DND-41 (cell line): ENCODE results near the gene AFF1.

ENCODE experiments used
- EZH2 ChIP-seq: IDR thresholded peaks from 3 replicates; pipeline ENCODE4 v1.6.1; 2012; ENCODE audit warnings: borderline replicate concordance, low read depth, mild to moderate bottlenecking, moderate library complexity, low read length, inconsistent platforms; ENCODE audit not compliant: severe bottlenecking
- TF ChIP-seq, protein P1 (sequence below): IDR thresholded peaks from 2 replicates; pipeline ENCODE4 v1.5.1; 2012; ENCODE audit warnings: borderline replicate concordance, low read length, moderate library complexity, mild to moderate bottlenecking; ENCODE audit not compliant: poor library complexity, severe bottlenecking; ENCODE audit errors: extremely low read depth

DNA sequence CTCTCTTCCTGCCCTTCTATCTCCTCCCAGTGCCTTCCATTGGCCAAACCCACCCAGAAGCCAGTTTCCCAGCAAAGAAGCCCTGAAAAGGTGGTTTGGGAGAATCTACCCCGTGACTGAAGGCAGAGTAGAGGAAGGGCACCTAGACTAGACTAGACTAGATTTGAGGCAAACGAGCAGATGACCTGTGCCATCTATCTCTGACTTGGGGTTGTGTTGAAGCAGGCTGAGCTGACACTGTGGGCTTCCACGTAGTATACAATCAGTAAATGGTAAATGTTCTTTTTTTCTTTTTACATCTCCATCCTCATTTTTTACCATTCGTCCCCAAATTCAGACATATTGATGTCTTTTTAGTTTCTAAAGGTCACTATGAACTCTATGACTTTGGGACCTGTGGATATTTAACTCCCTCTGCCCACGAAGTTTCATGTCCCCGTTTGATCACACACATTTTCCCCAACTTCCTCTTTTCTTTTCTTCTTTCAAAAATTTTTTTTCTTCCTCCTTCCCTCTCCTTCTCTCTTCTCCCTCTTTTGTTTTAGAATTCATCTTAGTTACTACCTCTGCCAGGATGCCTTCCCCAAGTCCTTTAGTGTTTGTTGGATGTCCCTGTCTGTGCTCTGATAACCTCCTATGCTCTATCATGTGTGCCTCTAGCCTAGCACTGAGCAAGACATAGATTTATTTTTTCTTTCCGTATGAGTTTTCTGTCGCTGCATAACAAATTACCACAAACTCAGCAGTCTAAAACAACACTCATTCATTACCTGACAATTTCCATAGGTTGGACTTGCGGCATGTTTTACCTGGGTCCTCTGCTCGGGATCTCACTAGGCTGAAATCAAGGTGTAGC is 6.2 kb upstream of the AFF1 start:
- TF ChIP-seq, protein P1, sequence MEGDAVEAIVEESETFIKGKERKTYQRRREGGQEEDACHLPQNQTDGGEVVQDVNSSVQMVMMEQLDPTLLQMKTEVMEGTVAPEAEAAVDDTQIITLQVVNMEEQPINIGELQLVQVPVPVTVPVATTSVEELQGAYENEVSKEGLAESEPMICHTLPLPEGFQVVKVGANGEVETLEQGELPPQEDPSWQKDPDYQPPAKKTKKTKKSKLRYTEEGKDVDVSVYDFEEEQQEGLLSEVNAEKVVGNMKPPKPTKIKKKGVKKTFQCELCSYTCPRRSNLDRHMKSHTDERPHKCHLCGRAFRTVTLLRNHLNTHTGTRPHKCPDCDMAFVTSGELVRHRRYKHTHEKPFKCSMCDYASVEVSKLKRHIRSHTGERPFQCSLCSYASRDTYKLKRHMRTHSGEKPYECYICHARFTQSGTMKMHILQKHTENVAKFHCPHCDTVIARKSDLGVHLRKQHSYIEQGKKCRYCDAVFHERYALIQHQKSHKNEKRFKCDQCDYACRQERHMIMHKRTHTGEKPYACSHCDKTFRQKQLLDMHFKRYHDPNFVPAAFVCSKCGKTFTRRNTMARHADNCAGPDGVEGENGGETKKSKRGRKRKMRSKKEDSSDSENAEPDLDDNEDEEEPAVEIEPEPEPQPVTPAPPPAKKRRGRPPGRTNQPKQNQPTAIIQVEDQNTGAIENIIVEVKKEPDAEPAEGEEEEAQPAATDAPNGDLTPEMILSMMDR: no peak
- TF ChIP-seq EZH2: no peak
